Measurements from ENCODE around the gene HOXC4. TPM values are rescaled to one million over a fixed set of nuclear protein-coding genes. Genes with fewer than 3 reads are reported as not detected.

The HOXC4 gene
- total and polyA plus RNA-seq, 5 donors from 2014 or later = 0.09 to 0.32 TPM; not detected in 3

- Mint-ChIP-seq H3K27ac (no peak overlapping the region), H3K9me3 (peaks cover 0 to 10% (median 2%) of the 10 kb centered on the region in 7 donors), H3K36me3 (no peaks in the 10 kb centered on the region), H3K27me3 (peaks cover 97% of the 10 kb centered on the region), H3K4me1 (peaks cover 0 to 32% (median 14%) of the 10 kb centered on the region in 4 donors), H3K4me3 (peak overlapping the region in 3 of 4 donors; percentile 51 to 57 (median 52))
- Histone ChIP-seq H3K27me3 (ENCODE audit: control insufficient read depth, insufficient read depth, low read length) (peaks cover 23% of the 10 kb centered on the region), H3K4me1 (ENCODE audit: control insufficient read depth, insufficient read depth, low read length, poor library complexity, severe bottlenecking) (peaks cover 22% of the 10 kb centered on the region), H3K4me3 (ENCODE audit: low read depth, low read length) (no peak overlapping the region), H3K36me3 (ENCODE audit: control insufficient read depth, insufficient read depth, low read length) (no peaks in the 10 kb centered on the region), H3K9me3 (ENCODE audit: control insufficient read depth in 2 of 2, low read length in 2 of 2) (peaks cover 8 to 18% of the 10 kb centered on the region in 2 experiments), H3K27ac (ENCODE audit: insufficient read depth, low read length, poor library complexity, severe bottlenecking) (no peak overlapping the region)
- ATAC-seq (ENCODE audit: low read depth in 2 of 2) (no peak), DNase-seq (no peak)
Observed at GRCh38 chr12:54033106-54033979, 20.3 kb upstream of the HOXC4 start.

- no peaks in the 10 kb centered on the region for H3K36me3 ChIP-seq (ENCODE audit: control insufficient read depth, insufficient read depth, low read length)
- H3K4me1 Mint-ChIP-seq = peaks cover 0 to 29% (median 13%) of the 10 kb centered on the region in 4 donors
- H3K27ac ChIP-seq (ENCODE audit: insufficient read depth, low read length, poor library complexity, severe bottlenecking) = no peak overlapping the region
- ATAC-seq (ENCODE audit: low read depth in 2 of 2) (no peak), DNase-seq (no peak)
- peaks cover 0 to 10% (median 2%) of the 10 kb centered on the region in 7 donors for H3K9me3 Mint-ChIP-seq
- H3K4me3 Mint-ChIP-seq = peak overlapping the region; percentile 36 to 74 (median 56)
- H3K9me3 ChIP-seq (ENCODE audit: control insufficient read depth in 2 of 2, low read length in 2 of 2) = peaks cover 8 to 18% of the 10 kb centered on the region in 2 experiments
- no peaks in the 10 kb centered on the region for H3K36me3 Mint-ChIP-seq
- peak overlapping the region in 1 of 3 donors; percentile 48 for H3K27ac Mint-ChIP-seq
- H3K4me1 ChIP-seq (ENCODE audit: control insufficient read depth, insufficient read depth, low read length, poor library complexity, severe bottlenecking) = peaks cover 22% of the 10 kb centered on the region
- peaks cover 28% of the 10 kb centered on the region for H3K27me3 ChIP-seq (ENCODE audit: control insufficient read depth, insufficient read depth, low read length)
- no peak overlapping the region for H3K4me3 ChIP-seq (ENCODE audit: low read depth, low read length)
- H3K27me3 Mint-ChIP-seq = peaks cover 97% of the 10 kb centered on the region
Observed at GRCh38 chr12:54033980-54034784, 19.5 kb upstream of the HOXC4 start.

- Mint-ChIP-seq H3K4me1 (peaks cover 0 to 24% (median 12%) of the 10 kb centered on the region in 4 donors), H3K27ac (peak overlapping the region in 1 of 3 donors; percentile 66), H3K9me3 (peaks cover 0 to 10% (median 2%) of the 10 kb centered on the region in 7 donors), H3K27me3 (peaks cover 97% of the 10 kb centered on the region), H3K4me3 (peak overlapping the region in 2 of 4 donors; percentile 31 to 70), H3K36me3 (no peaks in the 10 kb centered on the region)
- ATAC-seq (ENCODE audit: low read depth in 2 of 2) (no peak), DNase-seq (no peak)
- H3K4me1 ChIP-seq (ENCODE audit: control insufficient read depth, insufficient read depth, low read length, poor library complexity, severe bottlenecking) = peaks cover 22% of the 10 kb centered on the region
- no peak overlapping the region for H3K27ac ChIP-seq (ENCODE audit: insufficient read depth, low read length, poor library complexity, severe bottlenecking)
- H3K27me3 ChIP-seq (ENCODE audit: control insufficient read depth, insufficient read depth, low read length) = peaks cover 26% of the 10 kb centered on the region
- no peaks in the 10 kb centered on the region for H3K36me3 ChIP-seq (ENCODE audit: control insufficient read depth, insufficient read depth, low read length)
- peaks cover 8 to 18% of the 10 kb centered on the region in 2 experiments for H3K9me3 ChIP-seq (ENCODE audit: control insufficient read depth in 2 of 2, low read length in 2 of 2)
- no peak overlapping the region for H3K4me3 ChIP-seq (ENCODE audit: low read depth, low read length)
Observed at GRCh38 chr12:54034785-54035310, 18.8 kb upstream of the HOXC4 start.

- DNase-seq = no peak
- Mint-ChIP-seq H3K4me3 (peak overlapping the region in 1 of 4 donors; percentile 44), H3K4me1 (peaks cover 0 to 22% (median 11%) of the 10 kb centered on the region in 4 donors), H3K27me3 (peaks cover 96% of the 10 kb centered on the region), H3K9me3 (peaks cover 0 to 10% (median 2%) of the 10 kb centered on the region in 7 donors), H3K36me3 (no peaks in the 10 kb centered on the region), H3K27ac (no peak overlapping the region)
- no peak for ATAC-seq (ENCODE audit: low read depth in 2 of 2)
- Histone ChIP-seq H3K27me3 (ENCODE audit: control insufficient read depth, insufficient read depth, low read length) (peaks cover 32% of the 10 kb centered on the region), H3K36me3 (ENCODE audit: control insufficient read depth, insufficient read depth, low read length) (no peaks in the 10 kb centered on the region), H3K4me3 (ENCODE audit: low read depth, low read length) (no peak overlapping the region), H3K4me1 (ENCODE audit: control insufficient read depth, insufficient read depth, low read length, poor library complexity, severe bottlenecking) (peaks cover 20% of the 10 kb centered on the region), H3K9me3 (ENCODE audit: control insufficient read depth in 2 of 2, low read length in 2 of 2) (peaks cover 8 to 18% of the 10 kb centered on the region in 2 experiments), H3K27ac (ENCODE audit: insufficient read depth, low read length, poor library complexity, severe bottlenecking) (no peak overlapping the region)
Observed at GRCh38 chr12:54035568-54036264, 17.9 kb upstream of the HOXC4 start.

- Mint-ChIP-seq H3K4me3 (no peak overlapping the region), H3K36me3 (no peaks in the 10 kb centered on the region), H3K4me1 (peaks cover 0 to 18% (median 11%) of the 10 kb centered on the region in 4 donors), H3K9me3 (peaks cover 0 to 8% (median 2%) of the 10 kb centered on the region in 7 donors), H3K27me3 (peaks cover 90% of the 10 kb centered on the region), H3K27ac (no peak overlapping the region)
- no peak for DNase-seq
- Histone ChIP-seq H3K9me3 (ENCODE audit: control insufficient read depth in 2 of 2, low read length in 2 of 2) (peaks cover 8 to 18% of the 10 kb centered on the region in 2 experiments), H3K4me3 (ENCODE audit: low read depth, low read length) (no peak overlapping the region), H3K27ac (ENCODE audit: insufficient read depth, low read length, poor library complexity, severe bottlenecking) (no peak overlapping the region), H3K27me3 (ENCODE audit: control insufficient read depth, insufficient read depth, low read length) (peaks cover 35% of the 10 kb centered on the region), H3K4me1 (ENCODE audit: control insufficient read depth, insufficient read depth, low read length, poor library complexity, severe bottlenecking) (peaks cover 15% of the 10 kb centered on the region), H3K36me3 (ENCODE audit: control insufficient read depth, insufficient read depth, low read length) (no peaks in the 10 kb centered on the region)
- ATAC-seq (ENCODE audit: low read depth in 2 of 2) = peak in 1 of 2 donors; percentile 22
Observed at GRCh38 chr12:54036620-54037359, 16.8 kb upstream of the HOXC4 start.

- H3K36me3 Mint-ChIP-seq = no peaks in the 10 kb centered on the region
- peaks cover 15% of the 10 kb centered on the region for H3K4me1 ChIP-seq (ENCODE audit: control insufficient read depth, insufficient read depth, low read length, poor library complexity, severe bottlenecking)
- peaks cover 0 to 17% (median 7%) of the 10 kb centered on the region in 4 donors for H3K4me1 Mint-ChIP-seq
- peaks cover 0 to 7% (median 2%) of the 10 kb centered on the region in 7 donors for H3K9me3 Mint-ChIP-seq
- H3K4me3 Mint-ChIP-seq = no peak overlapping the region
- H3K9me3 ChIP-seq (ENCODE audit: control insufficient read depth in 2 of 2, low read length in 2 of 2) = peaks cover 4 to 10% of the 10 kb centered on the region in 2 experiments
- peaks cover 88% of the 10 kb centered on the region for H3K27me3 Mint-ChIP-seq
- no peak overlapping the region for H3K27ac ChIP-seq (ENCODE audit: insufficient read depth, low read length, poor library complexity, severe bottlenecking)
- no peaks in the 10 kb centered on the region for H3K36me3 ChIP-seq (ENCODE audit: control insufficient read depth, insufficient read depth, low read length)
- H3K27me3 ChIP-seq (ENCODE audit: control insufficient read depth, insufficient read depth, low read length) = peaks cover 29% of the 10 kb centered on the region
- no peak overlapping the region for H3K27ac Mint-ChIP-seq
- no peak for ATAC-seq (ENCODE audit: low read depth in 2 of 2)
- H3K4me3 ChIP-seq (ENCODE audit: low read depth, low read length) = no peak overlapping the region
- DNase-seq = no peak
Observed at GRCh38 chr12:54037360-54038283, 16.0 kb upstream of the HOXC4 start.
